ENCODE data around the gene PLA2R1.
"Not testable (repeated sequence)": the region's sequence is repeated elsewhere in the genome, so short reads cannot be mapped to it uniquely, and the experiment has no call there.

PLA2R1 gene

GRCh38 chr2:159982270-159982669, 80.1 kb downstream of the PLA2R1 start:
- ATAC-seq (no peak), DNase-seq (no peak)

DNA sequence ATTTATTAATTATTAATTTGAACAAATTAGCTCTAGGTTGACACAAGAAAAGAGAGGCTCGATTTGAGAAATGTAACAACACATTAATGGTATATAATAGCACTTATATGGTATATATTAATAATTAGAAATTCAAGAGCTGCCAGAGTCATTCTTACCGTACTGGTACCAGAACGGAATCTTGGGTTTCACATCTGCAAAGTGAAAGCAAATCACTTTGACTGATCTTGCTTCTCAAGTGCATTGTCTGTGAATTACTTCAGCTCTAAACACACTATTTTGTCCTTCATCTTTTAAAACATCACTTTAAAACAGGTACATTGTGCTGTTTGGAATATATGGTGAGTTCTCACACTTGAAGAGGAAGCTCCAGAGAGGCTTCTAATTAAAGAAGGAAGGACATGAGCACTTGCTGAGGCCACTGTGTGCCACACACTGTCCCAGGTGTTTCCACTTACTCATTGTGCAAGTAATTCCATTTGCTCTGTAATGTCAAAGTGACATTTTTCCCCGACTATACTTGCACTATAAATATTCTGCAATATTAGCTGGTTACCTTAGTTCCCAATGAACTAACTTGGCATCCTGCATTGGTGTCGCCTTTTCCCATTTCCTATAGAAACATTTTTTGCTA, 85.8 kb downstream of the PLA2R1 start:
- ATAC-seq, result peak; percentile 9

GRCh38 chr2:159973325-159973724, 89.1 kb downstream of the PLA2R1 start:
- DNase-seq (no peak), ATAC-seq (no peak)

More for the DNA sequence above, 85.8 kb downstream of the PLA2R1 start:
- DNase-seq, result no peak

GRCh38 chr2:159971365-159972152, 90.9 kb downstream of the PLA2R1 start:
- DNase-seq (no peak), ATAC-seq (no peak)

GRCh38 chr2:159970548-159970947, 91.9 kb downstream of the PLA2R1 start:
- not testable (repeated sequence) for ATAC-seq, DNase-seq

DNA sequence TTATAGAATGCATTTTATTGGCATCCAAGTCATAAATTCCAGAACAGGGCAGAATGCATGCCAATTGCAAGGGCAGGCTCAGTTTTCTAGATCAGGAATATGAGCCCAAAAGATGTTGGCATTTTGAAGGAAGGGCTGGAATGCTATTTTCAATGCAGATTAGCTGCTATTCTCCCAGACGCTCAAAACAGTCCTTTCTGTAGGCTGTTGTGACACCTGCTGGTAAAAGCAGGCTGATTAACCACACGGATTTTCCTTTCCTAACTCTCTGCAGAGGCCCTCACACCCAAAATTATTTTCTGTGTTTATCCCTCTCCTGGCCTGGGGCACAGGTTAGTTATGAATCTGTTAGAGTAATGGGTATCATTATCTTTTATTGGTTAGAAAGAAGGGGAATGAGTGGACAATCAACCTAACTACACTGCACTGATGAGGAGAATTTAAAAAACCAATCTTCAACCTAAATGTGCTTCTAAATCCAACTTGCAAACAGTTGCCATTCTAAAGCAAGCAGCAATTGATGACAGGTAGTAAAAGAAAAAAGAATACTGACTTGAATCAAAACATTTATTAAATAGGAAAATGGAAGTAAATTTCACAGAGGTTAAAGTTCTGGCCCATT, 94.0 kb downstream of the PLA2R1 start:
- ATAC-seq, result no peak
- peak; percentile 9 for DNase-seq

DNA sequence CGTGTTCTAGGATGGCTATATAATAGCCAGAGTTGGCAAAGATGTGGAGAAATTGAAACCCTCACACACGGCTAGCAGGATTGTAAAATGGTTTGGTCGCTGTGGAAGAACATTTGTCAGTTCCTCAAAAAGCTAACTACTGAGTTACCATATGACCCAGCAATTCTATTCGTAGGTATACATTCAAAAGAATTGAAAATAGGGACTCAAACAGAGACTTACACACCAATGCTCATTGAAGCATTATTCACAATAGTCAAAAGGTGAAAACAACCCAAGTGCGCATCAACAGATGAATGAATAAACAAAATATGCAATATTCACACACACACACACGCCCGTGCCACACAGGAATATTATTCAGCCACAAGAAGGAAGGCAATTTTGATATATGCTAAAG, 98.7 kb downstream of the PLA2R1 start:
- ATAC-seq, result no peak
- no peak for DNase-seq

DNA sequence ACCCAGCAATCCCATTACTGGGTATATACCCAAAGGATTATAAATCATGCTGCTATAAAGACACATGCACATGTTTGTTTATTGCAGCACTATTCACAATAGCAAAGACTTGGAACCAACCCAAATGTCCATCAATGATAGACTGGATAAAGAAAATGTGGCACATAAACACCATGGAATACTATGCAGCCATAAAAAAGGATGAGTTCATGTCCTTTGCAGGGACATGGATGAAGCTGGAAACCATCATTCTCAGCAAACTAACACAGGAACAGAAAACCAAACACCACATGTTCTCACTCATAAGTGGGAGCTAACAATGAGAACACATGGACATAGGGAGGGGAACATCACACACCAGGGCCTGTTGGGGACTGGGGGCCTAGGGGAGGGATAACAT, 99.9 kb downstream of the PLA2R1 start:
- not testable (repeated sequence) for ATAC-seq, DNase-seq

GRCh38 chr2:159961451-159961850, 101.0 kb downstream of the PLA2R1 start:
- DNase-seq (no peak), ATAC-seq (no peak)

- ATAC-seq (no peak), DNase-seq (no peak)
Observed at GRCh38 chr2:159961037-159961436, 101.4 kb downstream of the PLA2R1 start.

GRCh38 chr2:159960414-159960813, 102.0 kb downstream of the PLA2R1 start:
- ATAC-seq, result peak; percentile 95

GRCh38 chr2:159959136-159959535, 103.3 kb downstream of the PLA2R1 start:
- ATAC-seq, result no peak
- no peak for DNase-seq

More at GRCh38 chr2:159960414-159960813, 102.0 kb downstream of the PLA2R1 start:
- DNase-seq, result no peak

GRCh38 chr2:159953136-159953823, 109.1 kb downstream of the PLA2R1 start:
- ATAC-seq, result no peak
- DNase-seq, result no peak

- ATAC-seq (no peak), DNase-seq (no peak)
Observed at GRCh38 chr2:159946326-159946999, 116.0 kb downstream of the PLA2R1 start.

- ATAC-seq, result no peak
- no peak for DNase-seq
Observed at GRCh38 chr2:159944874-159945273, 117.5 kb downstream of the PLA2R1 start.

GRCh38 chr2:159942146-159942545, 120.3 kb downstream of the PLA2R1 start:
- ATAC-seq (no peak), DNase-seq (no peak)

GRCh38 chr2:159941729-159942128, 120.7 kb downstream of the PLA2R1 start:
- ATAC-seq, result no peak
- no peak for DNase-seq

- no peak for DNase-seq
- no peak for ATAC-seq
Observed at GRCh38 chr2:159939946-159940345, 122.5 kb downstream of the PLA2R1 start.

- ATAC-seq (no peak), DNase-seq (no peak)
Observed at GRCh38 chr2:159938395-159938794, 124.0 kb downstream of the PLA2R1 start.

- ATAC-seq (no peak), DNase-seq (no peak)
Observed at GRCh38 chr2:159936471-159936870, 125.9 kb downstream of the PLA2R1 start.

GRCh38 chr2:159933727-159934049, 128.7 kb downstream of the PLA2R1 start:
- ATAC-seq (no peak), DNase-seq (no peak)

- ATAC-seq (no peak), DNase-seq (no peak)
Observed at GRCh38 chr2:159933040-159933726, 129.2 kb downstream of the PLA2R1 start.
